HG03575 (cell line): ENCODE measurements around the gene ST8SIA5.

ENCODE experiments used
- ATAC-seq: cut with Tn5 transposase; IDR thresholded peaks from one replicate; pipeline ENCODE4 v1.9.1; 2021; ENCODE audit not compliant: unreplicated experiment, insufficient number of reproducible peaks, low FRiP score; ENCODE audit errors: extremely low read depth

The ST8SIA5 gene

DNA sequence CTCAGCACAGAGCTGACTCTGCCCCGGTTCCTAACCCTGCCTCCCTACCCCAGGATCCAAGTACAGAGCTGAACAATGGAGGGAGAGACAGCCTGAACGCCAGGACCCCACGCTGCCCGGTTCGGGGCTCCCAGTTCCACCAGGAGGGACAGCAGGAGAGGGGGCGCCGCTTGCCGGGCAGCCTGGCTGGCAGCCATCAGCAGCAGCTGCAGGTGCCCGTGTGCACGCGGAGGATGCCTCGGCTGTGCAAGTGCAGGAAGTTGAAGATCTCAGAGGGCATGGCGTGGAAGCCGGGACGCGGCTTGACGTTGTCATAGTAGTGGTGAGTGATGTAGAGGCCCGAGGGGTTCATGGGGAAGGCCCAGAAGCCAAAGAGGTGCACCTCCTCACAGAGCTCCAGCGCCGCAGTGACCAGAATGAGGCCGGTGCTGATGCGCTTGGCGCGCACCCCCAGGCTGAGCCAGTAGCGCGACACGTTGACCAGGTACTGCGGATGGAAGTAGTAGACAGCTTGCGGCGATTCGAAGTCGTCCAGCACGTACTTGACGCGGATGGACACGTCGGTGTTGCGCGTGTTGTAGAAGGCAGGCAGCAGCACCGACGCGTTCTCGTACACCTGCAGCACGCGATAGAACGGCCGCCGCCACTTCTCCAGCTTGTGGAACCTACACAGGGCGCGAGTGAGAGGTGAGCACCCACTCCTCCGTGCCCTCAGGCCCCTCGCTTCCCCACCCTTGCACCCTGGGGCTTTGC lies 76.8 kb downstream of the ST8SIA5 start:
- no peak for ATAC-seq

- ATAC-seq, result no peak
Measured at GRCh38 chr18:46678785-46679399, 78.0 kb downstream of the ST8SIA5 start.

DNA sequence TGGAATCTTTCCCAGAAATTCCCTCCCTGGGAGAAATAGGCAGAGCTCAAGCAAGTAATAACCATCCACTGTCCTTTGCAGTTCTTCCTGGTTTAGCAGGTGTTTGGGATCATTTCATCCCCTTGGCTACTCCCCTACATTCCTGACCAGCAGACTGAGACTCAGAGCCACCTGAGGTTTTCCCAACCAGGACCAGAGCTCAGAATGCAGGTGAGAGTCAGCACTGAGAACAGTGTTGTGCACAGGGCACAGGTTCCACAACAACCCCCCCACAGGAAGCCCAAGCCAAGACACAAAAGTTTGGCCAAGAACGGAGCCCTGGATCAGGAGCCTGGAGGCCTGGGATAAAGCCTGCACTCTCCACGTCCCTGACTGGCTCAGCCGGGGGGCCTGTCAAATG lies 78.8 kb downstream of the ST8SIA5 start:
- no peak for ATAC-seq

- ATAC-seq, result no peak
Measured at GRCh38 chr18:46677611-46678010, 79.2 kb downstream of the ST8SIA5 start.

DNA sequence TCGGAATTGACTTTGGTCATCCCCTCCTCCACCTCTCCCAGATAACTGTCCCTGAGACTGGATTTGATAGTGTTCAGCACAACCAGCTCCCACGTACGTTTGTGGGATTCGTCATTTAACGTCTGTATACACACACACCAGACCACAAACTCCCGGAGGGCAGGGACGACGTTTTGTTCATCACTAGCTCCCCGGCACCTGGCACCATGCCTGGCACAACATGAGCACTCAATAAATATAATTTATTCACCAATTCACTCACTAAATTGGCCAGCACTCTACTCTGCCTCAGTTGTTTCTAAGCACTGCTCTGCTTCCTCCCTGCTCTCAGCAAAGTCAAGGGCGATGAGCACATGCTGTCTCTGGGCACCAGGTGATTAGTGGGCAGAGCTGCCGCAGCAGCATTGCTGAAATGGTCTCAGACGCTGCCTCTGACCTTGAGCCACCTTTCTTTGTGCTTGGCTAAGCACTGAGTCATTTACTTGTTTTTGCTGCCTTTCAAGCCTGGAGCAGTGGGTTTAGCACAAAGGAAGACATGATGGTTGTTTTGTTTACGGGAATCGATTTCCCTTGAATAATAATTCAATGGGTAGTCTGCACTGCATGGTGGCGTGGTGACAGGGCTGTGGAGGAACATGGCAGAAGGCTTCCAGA lies 80.5 kb downstream of the ST8SIA5 start:
- no peak for ATAC-seq

GRCh38 chr18:46675112-46675511 lies 81.7 kb downstream of the ST8SIA5 start:
- no peak for ATAC-seq

DNA sequence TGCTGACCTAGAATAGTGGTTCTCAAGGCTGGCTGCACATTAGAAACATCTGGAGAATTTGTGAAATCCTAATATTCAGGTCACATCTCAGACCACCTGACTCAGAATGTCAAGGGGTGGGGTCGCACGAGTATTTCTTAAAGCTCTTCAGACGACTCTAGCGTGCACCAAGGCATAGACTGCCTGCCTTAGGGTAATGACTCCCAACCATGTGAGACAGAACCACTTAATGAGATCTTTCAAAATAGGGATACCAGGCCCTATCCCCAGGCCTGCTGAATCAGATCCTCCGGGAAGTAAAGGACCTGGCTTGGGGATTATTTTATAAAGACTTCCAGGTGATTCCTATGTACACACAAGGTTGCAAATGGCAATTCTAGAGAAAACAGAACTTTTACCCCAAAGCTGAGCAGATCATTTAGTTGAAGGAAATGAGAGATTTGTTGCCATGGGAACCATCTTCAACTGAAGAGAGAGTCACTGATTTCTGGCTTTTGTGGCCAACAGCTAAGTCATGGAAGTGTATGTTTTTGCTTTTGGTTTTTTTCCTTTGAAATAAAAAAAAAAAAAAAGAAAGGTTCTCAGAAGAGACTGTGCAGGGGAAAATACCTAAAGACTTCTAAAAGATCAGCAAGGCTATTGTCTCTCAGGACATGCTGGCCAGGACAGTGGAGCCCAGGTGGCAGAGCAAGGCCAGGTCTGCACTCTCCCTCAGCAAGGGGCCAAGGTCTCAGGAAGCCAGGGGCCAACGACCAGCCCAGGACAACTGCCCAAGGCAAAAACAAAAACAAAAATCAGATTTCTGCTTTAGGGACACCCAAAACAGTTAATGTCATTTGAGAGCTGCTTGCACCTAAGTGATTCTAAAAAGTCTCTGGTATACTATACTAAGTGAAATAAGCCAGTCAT lies 84.5 kb downstream of the ST8SIA5 start:
- no peak for ATAC-seq

GRCh38 chr18:46668694-46669093 lies 88.2 kb downstream of the ST8SIA5 start:
- ATAC-seq, result no peak

DNA sequence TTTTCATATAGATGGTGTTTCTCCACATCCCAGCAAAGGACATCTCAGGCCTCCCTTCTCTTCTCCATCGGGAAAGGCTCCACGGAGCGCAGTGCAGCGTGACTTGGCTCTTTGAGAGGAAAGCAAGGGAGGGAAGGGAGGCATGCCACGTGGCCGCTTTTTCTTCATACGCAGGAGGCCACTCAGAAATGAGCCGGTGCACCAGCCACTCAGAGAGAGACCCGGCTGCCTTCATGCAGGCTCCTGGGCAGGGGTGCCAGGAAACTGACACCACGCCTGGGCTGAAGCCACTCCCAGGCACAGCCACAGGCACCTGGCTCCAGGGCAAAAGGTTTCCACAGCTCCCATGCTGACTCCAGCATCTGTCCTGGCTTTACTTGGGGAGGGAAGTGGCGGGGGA lies 88.7 kb downstream of the ST8SIA5 start:
- ATAC-seq, result no peak

- no peak for ATAC-seq
Measured at GRCh38 chr18:46663539-46663938, 93.3 kb downstream of the ST8SIA5 start.

DNA sequence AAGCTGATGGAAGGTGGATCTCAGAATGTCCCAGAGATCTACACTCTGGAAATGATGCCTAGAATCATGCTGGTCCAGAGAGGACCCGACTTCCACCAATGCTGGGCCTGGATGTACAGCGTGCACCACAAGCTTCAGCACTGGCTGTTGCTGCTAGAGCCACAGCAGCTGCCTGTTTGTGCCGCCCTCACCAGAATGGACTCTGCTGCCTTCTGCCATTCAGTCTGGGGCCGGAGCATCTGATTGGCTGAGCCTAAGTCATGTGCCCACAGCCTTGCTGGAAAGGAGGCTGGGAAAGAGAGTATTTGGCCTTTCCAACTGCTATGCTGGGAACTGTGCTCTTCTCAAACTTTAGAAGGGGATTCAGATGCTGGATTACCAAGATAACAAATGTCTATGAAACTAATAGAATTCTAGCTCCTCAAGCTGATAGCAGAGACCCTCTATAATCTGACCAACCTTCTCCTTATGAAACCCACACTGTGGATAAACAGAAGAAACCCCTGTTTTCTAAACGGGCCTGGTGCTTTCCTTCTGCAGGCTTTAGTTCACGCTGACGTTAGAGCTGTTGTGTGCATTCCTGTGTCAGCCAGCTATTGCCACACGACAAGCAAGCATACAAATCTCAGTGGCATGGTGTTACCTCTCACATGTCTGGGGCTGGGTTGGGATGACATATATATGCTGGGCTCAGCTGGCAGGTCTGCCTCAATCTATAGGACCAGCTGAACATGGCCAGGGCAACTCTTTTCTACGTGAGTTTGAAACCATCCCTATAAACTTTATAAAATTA lies 95.7 kb downstream of the ST8SIA5 start:
- no peak for ATAC-seq

DNA sequence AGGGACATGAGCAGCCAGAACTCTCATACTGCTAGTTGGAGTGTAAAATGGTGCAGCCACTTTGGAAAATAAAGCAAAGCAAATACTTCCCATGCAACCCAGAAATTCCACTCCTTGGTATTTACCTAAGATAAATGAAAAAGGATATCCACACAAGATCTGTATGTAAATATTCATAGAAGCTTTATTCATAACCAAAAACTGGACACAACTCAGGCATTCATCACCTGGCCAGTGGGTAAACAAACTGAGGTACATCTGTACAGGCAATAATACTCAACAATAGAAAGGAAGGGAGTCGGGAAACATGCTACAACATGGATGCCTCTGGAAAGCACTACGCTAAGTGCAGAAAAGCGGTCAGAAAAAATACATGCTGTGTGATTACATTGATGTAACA lies 97.4 kb downstream of the ST8SIA5 start:
- no peak for ATAC-seq

- ATAC-seq, result no peak
Measured at GRCh38 chr18:46657115-46657955, 99.5 kb downstream of the ST8SIA5 start, which contains the start of gene LOXHD1. TSS of gene LOXHD1 (minus strand) at chr18:46657220. CDS start at chr18:46657033, 187 bp downstream.

- ATAC-seq, result no peak
Measured at GRCh38 chr18:46656326-46657114, 100.3 kb downstream of the ST8SIA5 start.

DNA sequence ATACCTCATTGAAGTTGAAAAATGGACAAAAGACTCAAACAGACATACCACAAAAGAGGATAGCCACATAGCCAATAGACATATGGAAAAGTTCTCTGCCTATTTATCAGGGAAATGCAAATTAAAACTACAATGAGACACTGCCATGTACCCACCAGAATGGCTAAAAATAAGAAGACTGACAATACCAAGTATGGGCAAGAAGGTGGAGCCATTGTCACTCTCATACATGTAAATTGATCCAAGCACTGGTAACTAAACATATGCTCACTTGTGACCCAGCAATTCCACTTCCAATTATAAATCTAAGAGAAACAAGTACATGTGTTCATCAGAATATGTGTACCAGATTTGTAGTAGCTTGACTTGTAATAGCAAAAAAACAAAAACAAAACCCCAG lies 104.5 kb downstream of the ST8SIA5 start:
- ATAC-seq, result no peak

GRCh38 chr18:46650681-46651080 lies 106.2 kb downstream of the ST8SIA5 start:
- no peak for ATAC-seq
